ENCODE data around the gene DISP2.

DISP2 gene

DNA sequence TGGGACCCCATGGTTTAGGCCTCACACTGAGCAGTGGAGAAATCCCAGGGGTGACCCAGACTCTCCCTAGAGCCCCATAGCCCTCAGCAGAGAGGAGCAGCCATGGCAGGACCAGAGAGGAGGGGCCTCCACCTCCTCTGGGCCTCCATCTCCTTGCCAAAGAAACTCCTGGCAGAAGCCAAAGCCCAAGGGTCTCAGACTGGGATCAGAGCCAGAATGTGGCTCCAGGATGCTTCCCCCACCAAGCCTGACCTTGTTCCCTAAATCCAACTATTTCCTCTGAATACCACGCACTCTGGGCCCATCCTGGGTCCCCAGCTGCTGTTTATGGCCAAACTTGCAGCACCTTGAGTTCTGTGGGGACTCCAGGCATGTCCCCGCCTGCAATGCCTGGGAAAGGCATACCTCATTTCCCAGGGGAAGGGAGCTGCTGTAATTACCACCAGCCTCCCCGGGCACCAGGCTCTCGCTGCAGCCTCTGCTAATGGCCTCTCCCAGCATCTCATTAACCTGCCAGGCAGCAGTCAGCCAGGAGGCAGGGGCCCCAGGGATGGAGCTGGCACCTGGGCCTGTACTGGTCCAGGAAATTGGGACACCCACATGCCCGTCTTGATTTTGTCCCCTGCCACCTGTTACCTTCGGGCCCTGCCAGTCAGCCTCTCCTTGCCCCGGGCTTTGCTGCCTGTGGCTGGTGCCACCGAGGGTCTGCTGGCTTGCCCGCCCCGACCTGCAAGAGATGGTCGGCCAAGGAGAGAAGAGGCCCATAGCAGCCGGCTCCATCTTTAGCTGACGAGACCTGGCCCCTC lies 21.9 kb upstream of the DISP2 start:
- TF ChIP-seq, protein P1, sequence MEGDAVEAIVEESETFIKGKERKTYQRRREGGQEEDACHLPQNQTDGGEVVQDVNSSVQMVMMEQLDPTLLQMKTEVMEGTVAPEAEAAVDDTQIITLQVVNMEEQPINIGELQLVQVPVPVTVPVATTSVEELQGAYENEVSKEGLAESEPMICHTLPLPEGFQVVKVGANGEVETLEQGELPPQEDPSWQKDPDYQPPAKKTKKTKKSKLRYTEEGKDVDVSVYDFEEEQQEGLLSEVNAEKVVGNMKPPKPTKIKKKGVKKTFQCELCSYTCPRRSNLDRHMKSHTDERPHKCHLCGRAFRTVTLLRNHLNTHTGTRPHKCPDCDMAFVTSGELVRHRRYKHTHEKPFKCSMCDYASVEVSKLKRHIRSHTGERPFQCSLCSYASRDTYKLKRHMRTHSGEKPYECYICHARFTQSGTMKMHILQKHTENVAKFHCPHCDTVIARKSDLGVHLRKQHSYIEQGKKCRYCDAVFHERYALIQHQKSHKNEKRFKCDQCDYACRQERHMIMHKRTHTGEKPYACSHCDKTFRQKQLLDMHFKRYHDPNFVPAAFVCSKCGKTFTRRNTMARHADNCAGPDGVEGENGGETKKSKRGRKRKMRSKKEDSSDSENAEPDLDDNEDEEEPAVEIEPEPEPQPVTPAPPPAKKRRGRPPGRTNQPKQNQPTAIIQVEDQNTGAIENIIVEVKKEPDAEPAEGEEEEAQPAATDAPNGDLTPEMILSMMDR (conservative IDR thresholded peaks at IDR 0.05), result no peak
- no peak overlapping the region for H3K27ac ChIP-seq

DNA sequence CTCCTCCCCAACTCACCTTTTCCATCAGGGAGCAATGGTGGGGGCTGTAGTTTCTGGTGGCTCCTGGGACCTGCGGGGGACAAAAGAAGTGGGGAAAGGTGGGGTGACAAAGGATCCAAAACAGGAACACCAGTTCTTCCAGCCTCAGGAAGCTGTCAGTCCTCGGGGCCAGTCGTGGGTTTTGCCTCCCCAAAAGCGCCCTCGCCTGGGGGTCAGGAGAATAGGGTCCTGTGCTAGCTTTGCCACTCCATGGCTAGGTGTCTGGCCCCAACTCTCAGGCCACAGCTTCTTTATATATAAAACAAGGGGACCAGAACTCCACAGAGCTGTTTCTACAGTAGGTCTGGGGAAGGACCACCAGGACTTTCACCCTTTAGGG lies 21.3 kb upstream of the DISP2 start:
- no peak overlapping the region for H3K27ac ChIP-seq
- TF ChIP-seq, protein P1 (conservative IDR thresholded peaks at IDR 0.05), result no peak

DNA sequence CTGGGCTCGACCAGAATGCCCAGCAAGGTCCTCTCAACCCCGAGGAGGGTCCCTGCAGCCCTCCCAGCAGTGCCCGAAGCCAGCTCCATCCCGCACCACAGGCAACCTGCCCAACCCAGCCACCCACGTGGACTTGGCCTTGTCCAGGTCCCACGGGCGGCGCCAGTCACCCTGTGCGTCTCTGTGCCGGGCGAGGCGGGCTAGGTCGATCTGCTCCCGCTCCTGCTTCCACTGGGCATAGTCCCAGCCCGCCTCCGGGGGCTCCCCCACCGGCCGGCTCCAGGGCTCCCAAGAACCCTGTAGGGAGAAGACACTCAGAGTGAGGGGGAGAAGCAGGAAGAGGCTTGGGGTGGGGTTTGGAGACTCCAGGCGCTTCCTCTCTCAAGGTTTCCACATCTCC lies 20.4 kb upstream of the DISP2 start:
- H3K27ac ChIP-seq, result peak overlapping the region; percentile 97; the same call in 1 of the 2 replicates
- TF ChIP-seq, protein P1 (conservative IDR thresholded peaks at IDR 0.05), result no peak

DNA sequence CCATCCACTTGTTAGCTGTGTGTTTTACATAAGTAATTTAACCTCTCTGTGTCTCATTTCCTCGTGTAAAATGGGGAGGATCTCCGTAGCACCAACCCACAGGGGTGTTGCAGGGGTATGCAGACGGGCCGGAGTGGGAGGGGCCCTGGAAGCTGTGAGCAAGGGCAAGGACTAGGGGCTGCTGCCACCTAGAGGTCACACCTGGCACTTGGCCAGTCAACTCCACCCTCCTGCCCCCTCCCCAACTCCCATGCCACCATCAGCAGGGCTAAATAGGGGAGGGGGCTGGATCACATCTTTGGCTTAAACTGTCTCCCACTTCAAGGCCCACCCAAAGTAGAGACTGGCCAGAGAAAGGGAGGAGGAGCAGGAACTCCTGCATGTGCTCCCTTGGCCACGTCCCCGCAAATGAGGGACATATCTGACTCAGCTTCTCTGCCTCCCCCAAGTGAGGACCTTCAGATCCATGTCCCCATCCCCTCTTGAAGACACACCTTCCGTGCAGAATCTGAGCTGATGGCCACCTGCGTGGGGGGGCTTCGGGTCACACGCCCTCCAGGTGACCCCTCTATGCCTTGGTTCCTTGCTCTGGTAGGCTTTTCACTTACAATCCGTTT lies 19.9 kb upstream of the DISP2 start:
- peak overlapping the region; percentile 97; the same call in 1 of the 2 replicates for H3K27ac ChIP-seq
- TF ChIP-seq, protein P1 (conservative IDR thresholded peaks at IDR 0.05), result peak; percentile 85

DNA sequence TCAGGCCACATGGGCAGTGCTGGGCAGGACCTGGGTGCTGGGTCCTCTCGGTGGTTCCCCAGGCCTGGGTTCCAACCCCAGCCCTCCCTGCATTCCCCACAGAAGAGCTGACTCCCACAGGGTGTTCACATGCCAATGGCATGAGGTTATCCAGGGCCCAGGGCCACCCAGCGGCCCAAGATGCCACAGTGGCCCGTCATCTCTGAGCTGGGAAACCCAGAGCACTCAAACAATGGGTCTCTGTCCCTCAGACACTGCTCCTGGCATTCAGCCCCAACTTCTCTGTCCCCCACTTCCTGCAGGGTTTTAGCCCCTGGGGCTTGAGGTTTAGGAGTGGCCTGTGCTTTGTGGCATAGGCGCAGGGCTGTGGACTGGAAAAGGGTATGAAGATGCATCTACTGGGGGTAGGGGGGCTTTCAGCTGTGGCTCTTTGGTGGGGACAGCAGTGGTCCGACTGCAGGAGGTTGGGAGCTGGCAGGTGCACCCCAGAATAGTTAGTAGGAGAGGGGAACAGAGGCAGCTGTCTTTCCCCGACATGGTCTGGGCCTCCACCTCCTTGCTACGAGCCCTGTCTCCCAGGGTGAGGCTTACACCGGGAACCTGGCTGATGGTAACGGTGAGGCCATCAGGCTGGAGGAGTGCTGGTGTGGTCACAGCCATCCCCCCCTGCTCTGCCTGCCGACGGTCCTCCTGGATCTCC lies 18.9 kb upstream of the DISP2 start:
- TF ChIP-seq, protein P1 (conservative IDR thresholded peaks at IDR 0.05), result no peak
- peak overlapping the region; percentile 97 for H3K27ac ChIP-seq

DNA sequence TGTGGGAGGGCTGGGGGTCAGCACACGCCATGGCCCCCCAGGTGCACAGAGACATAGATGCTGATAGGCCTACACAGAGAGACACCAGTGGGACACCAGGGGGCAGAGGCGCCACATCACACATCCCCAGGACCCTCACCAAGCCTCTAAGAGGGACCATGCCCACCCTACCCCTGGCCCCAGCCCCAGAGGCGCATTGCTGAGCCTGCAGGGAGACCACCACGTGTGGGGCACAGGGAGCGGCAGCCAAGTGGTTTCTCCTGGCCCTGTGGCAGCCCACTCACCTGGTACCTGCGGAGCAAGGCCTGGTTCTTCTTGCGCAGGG lies 18.4 kb upstream of the DISP2 start:
- TF ChIP-seq, protein P1 (conservative IDR thresholded peaks at IDR 0.05), result peak; percentile 44; the same call in 1 of the 2 replicates
- H3K27ac ChIP-seq, result peak overlapping the region; percentile 97

DNA sequence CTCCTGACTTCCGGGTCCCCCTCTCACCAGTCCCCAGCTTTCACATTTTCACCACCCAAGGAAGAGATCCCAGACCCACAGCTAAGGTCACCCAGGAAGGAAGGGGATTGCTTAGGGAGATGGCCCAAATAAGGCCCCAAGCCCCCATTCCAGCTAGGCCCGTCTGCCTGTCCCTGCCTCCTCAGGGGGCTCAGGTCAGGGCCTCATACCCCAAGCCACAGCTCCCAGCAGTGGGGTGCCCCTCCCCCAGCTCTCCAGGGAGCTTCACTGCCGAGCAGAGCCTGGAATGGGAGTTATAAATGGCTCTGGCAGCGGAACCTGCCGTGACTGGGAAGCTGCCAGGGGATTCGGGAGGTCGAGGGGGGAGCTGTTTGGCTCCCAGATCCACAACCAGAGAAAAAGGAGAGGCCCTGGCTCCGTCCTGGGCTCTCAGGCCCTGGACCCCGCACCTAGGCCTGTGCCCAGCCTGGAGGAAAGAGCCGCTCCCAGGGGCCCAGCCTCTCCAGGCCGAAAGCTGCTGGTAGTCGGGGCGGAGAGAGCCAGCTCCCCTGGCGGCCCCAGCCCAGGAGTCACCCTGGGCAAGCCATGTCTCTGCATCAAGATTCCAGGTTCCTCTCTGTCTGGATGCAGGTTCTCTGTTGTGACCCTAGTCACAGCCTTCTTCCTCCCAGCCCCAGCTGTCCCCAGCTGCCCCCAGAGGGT lies 17.8 kb upstream of the DISP2 start:
- TF ChIP-seq, protein P1 (conservative IDR thresholded peaks at IDR 0.05), result no peak
- peak overlapping the region; percentile 97 for H3K27ac ChIP-seq
